ENCODE data around the gene CNTNAP2. TPM values are rescaled to one million over a fixed set of nuclear protein-coding genes. Genes with fewer than 3 reads are reported as not detected.

The CNTNAP2 gene
- total RNA-seq, 1 experiment from 2014 or later, result 64.5 TPM

GRCh38 chr7:147524726-147525250, 1408.2 kb downstream of the CNTNAP2 start:
- H4K5ac ChIP-seq (ENCODE audit: insufficient read length, low read depth, low read length), result no peak overlapping the region
- H3K23ac ChIP-seq (ENCODE audit: insufficient read length, low read depth, low read length), result no peak overlapping the region
- no peak overlapping the region for H2BK15ac ChIP-seq (ENCODE audit: low read depth, low read length)
- no peak overlapping the region for H3K4me2 ChIP-seq (ENCODE audit: insufficient read depth, insufficient read length, low read length)
- no peak overlapping the region for H4K8ac ChIP-seq (replicated peaks; ENCODE audit: insufficient read length, low read depth, low read length)
- H3K27me3 Mint-ChIP-seq (ENCODE audit: low read depth), result no peaks in the 10 kb centered on the region
- no peaks in the 10 kb centered on the region for H3K9me3 Mint-ChIP-seq
- H3K56ac ChIP-seq (ENCODE audit: insufficient read length, low read depth, low read length), result no peak overlapping the region
- no peak overlapping the region for H3K14ac ChIP-seq (ENCODE audit: insufficient read depth, low read length)
- no peak overlapping the region for H3K4ac ChIP-seq (ENCODE audit: low read depth, low read length)
- TF ChIP-seq CTCF (conservative IDR thresholded peaks at IDR 0.05), result no peak
- H3K23me2 ChIP-seq (ENCODE audit: insufficient read length, low read depth, low read length, poor library complexity, severe bottlenecking), result no peaks in the 10 kb centered on the region
- no peak overlapping the region for H3K27ac ChIP-seq (ENCODE audit: insufficient read length, low read depth, low read length)
- no CpG with 5 or more reads among the region's 3 CpGs for WGBS (ENCODE audit: extremely low coverage, insufficient read length, low lambda C conversion rate)
- no peaks in the 10 kb centered on the region for H3K36me3 Mint-ChIP-seq (ENCODE audit: insufficient read depth in 1 of 3, low read depth in 3 of 3)
- H3K4me3 Mint-ChIP-seq, result no peak overlapping the region
- H3T11ph ChIP-seq (ENCODE audit: low read length), result no peak overlapping the region
- no peak overlapping the region for H2BK12ac ChIP-seq (ENCODE audit: insufficient read length, low read depth, low read length)
- no peaks in the 10 kb centered on the region for H3K4me1 ChIP-seq (ENCODE audit: insufficient read depth, low read length)
- H2BK5ac ChIP-seq (ENCODE audit: insufficient read length, low read length), result no peak overlapping the region
- H4K20me1 ChIP-seq (ENCODE audit: control insufficient read depth, insufficient read depth, insufficient read length), result no peaks in the 10 kb centered on the region
- no peak overlapping the region for H3K18ac ChIP-seq (ENCODE audit: insufficient read length, low read depth, low read length)
- DNase-seq, result no peak
- H2AFZ ChIP-seq (ENCODE audit: low read length), result no peak overlapping the region
- H2AK5ac ChIP-seq (ENCODE audit: insufficient read length, low read length), result no peak overlapping the region
- no peak overlapping the region for H4K91ac ChIP-seq (ENCODE audit: insufficient read length, low read depth, low read length)
- H3K4me1 Mint-ChIP-seq, result peaks cover 0 to 3% of the 10 kb centered on the region in 2 experiments; a peak in 1 of 4 replicates
- no peak overlapping the region for H2BK120ac ChIP-seq (ENCODE audit: low read depth, low read length, poor library complexity, severe bottlenecking)
- no peak overlapping the region for H3K9ac ChIP-seq (ENCODE audit: extremely low read depth, insufficient read length, low read length)
- no peaks in the 10 kb centered on the region for H3K27me3 ChIP-seq (ENCODE audit: insufficient read depth, low read length)
- no peak overlapping the region for H2BK20ac ChIP-seq (ENCODE audit: low read depth, low read length, poor library complexity, severe bottlenecking)
- no peak overlapping the region for H3K27ac Mint-ChIP-seq
- no peaks in the 10 kb centered on the region for H3K79me2 ChIP-seq (ENCODE audit: insufficient read depth, low read length)
- no peaks in the 10 kb centered on the region for H3K79me1 ChIP-seq (ENCODE audit: insufficient read depth, low read depth, low read length, poor library complexity, severe bottlenecking)
- H3K9me3 ChIP-seq (ENCODE audit: control insufficient read depth, low read depth, low read length), result no peaks in the 10 kb centered on the region
